Measurements from ENCODE around the gene DNAH7. TPM values are rescaled to one million over a fixed set of nuclear protein-coding genes. Genes with fewer than 3 reads are reported as not detected.

DNAH7 gene
- total RNA-seq, 1 donor from 2014 or later = 2.6 TPM

DNA sequence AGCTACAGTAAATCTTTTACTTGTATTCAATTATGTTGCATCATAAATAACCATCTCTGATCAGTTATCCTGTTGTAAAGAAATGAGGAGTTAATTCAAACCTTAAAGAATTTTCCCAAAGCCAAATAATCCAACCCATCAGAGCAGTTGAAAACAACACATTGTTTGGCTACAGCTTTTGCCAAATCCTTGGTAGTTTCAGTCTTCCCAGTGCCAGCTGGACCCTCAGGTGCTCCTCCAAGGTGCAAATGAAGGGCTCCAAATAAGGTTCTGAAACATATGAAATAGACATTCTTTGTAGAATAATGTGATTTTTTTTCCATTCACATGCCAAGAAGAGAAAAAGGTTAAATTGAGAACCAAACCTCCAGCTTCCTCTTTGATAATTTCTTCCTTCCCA lies 158.7 kb downstream of the DNAH7 start:
- H3K9me3 Mint-ChIP-seq (ENCODE audit: unreplicated experiment) = no peaks in the 10 kb centered on the region
- no peaks in the 10 kb centered on the region for H3K4me1 Mint-ChIP-seq (ENCODE audit: unreplicated experiment)
- no peak overlapping the region for H3K27ac Mint-ChIP-seq (ENCODE audit: unreplicated experiment)
- TF ChIP-seq, protein P1, sequence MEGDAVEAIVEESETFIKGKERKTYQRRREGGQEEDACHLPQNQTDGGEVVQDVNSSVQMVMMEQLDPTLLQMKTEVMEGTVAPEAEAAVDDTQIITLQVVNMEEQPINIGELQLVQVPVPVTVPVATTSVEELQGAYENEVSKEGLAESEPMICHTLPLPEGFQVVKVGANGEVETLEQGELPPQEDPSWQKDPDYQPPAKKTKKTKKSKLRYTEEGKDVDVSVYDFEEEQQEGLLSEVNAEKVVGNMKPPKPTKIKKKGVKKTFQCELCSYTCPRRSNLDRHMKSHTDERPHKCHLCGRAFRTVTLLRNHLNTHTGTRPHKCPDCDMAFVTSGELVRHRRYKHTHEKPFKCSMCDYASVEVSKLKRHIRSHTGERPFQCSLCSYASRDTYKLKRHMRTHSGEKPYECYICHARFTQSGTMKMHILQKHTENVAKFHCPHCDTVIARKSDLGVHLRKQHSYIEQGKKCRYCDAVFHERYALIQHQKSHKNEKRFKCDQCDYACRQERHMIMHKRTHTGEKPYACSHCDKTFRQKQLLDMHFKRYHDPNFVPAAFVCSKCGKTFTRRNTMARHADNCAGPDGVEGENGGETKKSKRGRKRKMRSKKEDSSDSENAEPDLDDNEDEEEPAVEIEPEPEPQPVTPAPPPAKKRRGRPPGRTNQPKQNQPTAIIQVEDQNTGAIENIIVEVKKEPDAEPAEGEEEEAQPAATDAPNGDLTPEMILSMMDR (IDR thresholded peaks at IDR 0.05; ENCODE audit: unreplicated experiment) = no peak
- no peak for DNase-seq (ENCODE audit: low spot score)
- H3K36me3 Mint-ChIP-seq (ENCODE audit: low read depth, unreplicated experiment) = no peaks in the 10 kb centered on the region
- H3K27me3 Mint-ChIP-seq (ENCODE audit: unreplicated experiment) = no peaks in the 10 kb centered on the region
- H3K4me3 Mint-ChIP-seq (ENCODE audit: unreplicated experiment) = no peak overlapping the region

DNA sequence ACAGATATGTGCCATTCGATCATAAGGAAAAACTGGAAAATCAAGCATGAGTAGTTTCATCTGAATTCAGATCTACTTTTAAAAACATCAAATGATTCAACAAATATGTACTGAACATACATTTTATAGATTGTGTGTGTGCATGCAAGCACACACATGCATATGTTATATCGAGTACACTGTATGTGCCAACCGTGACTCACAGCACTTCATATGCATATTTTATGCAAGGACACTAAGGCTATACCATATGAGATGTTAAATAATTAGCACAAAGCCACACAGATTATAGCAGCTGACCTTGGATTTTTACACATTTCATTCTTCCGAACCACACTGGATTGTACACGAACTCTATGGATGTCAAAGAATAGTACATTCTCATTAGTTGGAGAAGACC lies 161.2 kb downstream of the DNAH7 start:
- no peaks in the 10 kb centered on the region for H3K9me3 Mint-ChIP-seq (ENCODE audit: unreplicated experiment)
- H3K36me3 Mint-ChIP-seq (ENCODE audit: low read depth, unreplicated experiment) = no peaks in the 10 kb centered on the region
- H3K27me3 Mint-ChIP-seq (ENCODE audit: unreplicated experiment) = no peaks in the 10 kb centered on the region
- no peak overlapping the region for H3K27ac Mint-ChIP-seq (ENCODE audit: unreplicated experiment)
- no peak for DNase-seq (ENCODE audit: low spot score)
- TF ChIP-seq, protein P1 (IDR thresholded peaks at IDR 0.05; ENCODE audit: unreplicated experiment) = no peak
- no peaks in the 10 kb centered on the region for H3K4me1 Mint-ChIP-seq (ENCODE audit: unreplicated experiment)
- H3K4me3 Mint-ChIP-seq (ENCODE audit: unreplicated experiment) = no peak overlapping the region

DNA sequence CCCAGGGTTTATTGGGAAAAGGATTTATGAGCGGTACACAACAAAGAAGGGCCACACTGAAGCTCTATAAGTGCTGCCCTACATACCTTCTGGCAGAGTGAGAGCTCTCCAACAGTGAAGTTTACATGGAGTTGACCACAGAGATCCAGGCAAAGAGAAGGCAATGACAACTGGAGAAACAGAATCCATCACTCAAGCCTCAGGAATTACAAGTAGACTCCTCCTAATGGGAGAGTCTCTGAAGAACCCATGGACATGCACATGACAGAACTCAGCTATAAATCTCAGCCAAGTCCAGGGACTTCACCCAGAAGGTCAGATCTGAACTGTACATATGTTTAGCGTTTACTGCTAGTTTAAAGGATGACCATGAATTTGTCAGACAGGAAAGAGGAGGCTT lies 164.7 kb downstream of the DNAH7 start:
- Mint-ChIP-seq H3K36me3 (ENCODE audit: low read depth, unreplicated experiment) (no peaks in the 10 kb centered on the region), H3K9me3 (ENCODE audit: unreplicated experiment) (no peaks in the 10 kb centered on the region), H3K27ac (ENCODE audit: unreplicated experiment) (no peak overlapping the region), H3K4me1 (ENCODE audit: unreplicated experiment) (no peaks in the 10 kb centered on the region), H3K4me3 (ENCODE audit: unreplicated experiment) (no peak overlapping the region), H3K27me3 (ENCODE audit: unreplicated experiment) (no peaks in the 10 kb centered on the region)
- TF ChIP-seq, protein P1 (IDR thresholded peaks at IDR 0.05; ENCODE audit: unreplicated experiment) = no peak
- DNase-seq (ENCODE audit: low spot score) = no peak

DNA sequence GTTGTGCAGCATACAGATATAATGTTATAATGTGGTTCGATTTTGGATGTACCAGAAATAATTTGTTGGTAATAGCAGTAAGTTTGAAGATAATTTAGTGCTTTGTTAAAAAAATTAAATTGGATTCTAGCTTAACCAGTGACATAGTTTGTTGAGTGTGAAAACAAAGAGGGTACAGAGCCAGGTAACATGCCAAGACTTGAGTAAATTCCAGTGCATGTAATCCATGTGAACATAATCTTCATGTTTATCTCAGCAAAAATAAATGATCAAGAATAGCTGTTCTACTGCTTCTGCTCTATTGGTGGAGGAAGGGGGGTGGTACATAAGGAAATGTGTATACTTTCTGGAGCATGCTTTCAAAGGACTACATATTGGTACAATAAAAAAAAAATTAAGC lies 165.8 kb downstream of the DNAH7 start:
- Mint-ChIP-seq H3K27me3 (ENCODE audit: unreplicated experiment) (no peaks in the 10 kb centered on the region), H3K9me3 (ENCODE audit: unreplicated experiment) (no peaks in the 10 kb centered on the region), H3K27ac (ENCODE audit: unreplicated experiment) (no peak overlapping the region), H3K4me3 (ENCODE audit: unreplicated experiment) (no peak overlapping the region), H3K36me3 (ENCODE audit: low read depth, unreplicated experiment) (no peaks in the 10 kb centered on the region), H3K4me1 (ENCODE audit: unreplicated experiment) (no peaks in the 10 kb centered on the region)
- TF ChIP-seq, protein P1 (IDR thresholded peaks at IDR 0.05; ENCODE audit: unreplicated experiment) = no peak
- no peak for DNase-seq (ENCODE audit: low spot score)

DNA sequence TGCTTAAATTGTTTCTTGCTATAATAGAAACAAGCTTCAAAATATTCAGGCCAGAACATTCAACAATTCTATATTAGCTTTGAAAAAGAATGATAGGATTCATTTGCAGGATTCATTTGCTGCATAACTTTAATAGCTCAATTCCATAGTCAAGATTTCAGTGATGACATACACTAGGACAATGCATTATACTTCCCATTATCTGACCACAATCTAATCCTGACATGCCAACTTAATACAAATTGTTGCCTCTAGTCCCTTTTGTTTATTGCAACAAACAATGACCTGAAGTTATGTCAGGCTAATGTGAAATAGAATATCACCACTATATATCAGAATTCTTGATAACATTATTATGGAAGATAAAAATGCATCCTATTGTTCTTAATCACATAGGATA lies 169.4 kb downstream of the DNAH7 start:
- Mint-ChIP-seq H3K9me3 (ENCODE audit: unreplicated experiment) (no peaks in the 10 kb centered on the region), H3K27me3 (ENCODE audit: unreplicated experiment) (no peaks in the 10 kb centered on the region), H3K4me1 (ENCODE audit: unreplicated experiment) (no peaks in the 10 kb centered on the region), H3K36me3 (ENCODE audit: low read depth, unreplicated experiment) (no peaks in the 10 kb centered on the region), H3K27ac (ENCODE audit: unreplicated experiment) (no peak overlapping the region), H3K4me3 (ENCODE audit: unreplicated experiment) (no peak overlapping the region)
- TF ChIP-seq, protein P1 (IDR thresholded peaks at IDR 0.05; ENCODE audit: unreplicated experiment) = no peak
- no peak for DNase-seq (ENCODE audit: low spot score)
